ENCODE results near the gene CHD6. TPM values are rescaled to one million over a fixed set of nuclear protein-coding genes. Genes with fewer than 3 reads are reported as not detected.
A peak's percentile ranks its signal among the peaks of the same experiment; 100 is the strongest.

The CHD6 gene
- total and polyA plus RNA-seq, 2 of the 13 experiments (the other 11 are each of a cell fraction or from before 2014, with no cell fraction given), result 14.4 to 52.0 TPM

- Histone ChIP-seq H3K79me2 (ENCODE audit: insufficient read depth, low read length) (peaks cover 92% of the 10 kb centered on the region), H3K4me3 (replicated peaks in 1 of 3; ENCODE audit: insufficient read depth in 1 of 3, low read depth in 2 of 3, low read length in 3 of 3) (no peak overlapping the region), H3K27ac (ENCODE audit: extremely low read length, insufficient read depth, low read length) (no peak overlapping the region), H3K4me1 (ENCODE audit: insufficient read depth, low read length) (peaks cover 65% of the 10 kb centered on the region), H3K9ac (ENCODE audit: insufficient read depth, low read depth, low read length) (no peak overlapping the region), H3K36me3 (replicated peaks in 1 of 2; ENCODE audit: control insufficient read depth in 1 of 2, insufficient read depth in 2 of 2, low read length in 2 of 2) (no peaks in the 10 kb centered on the region), H3K9me3 (ENCODE audit: low read length) (peaks cover 10% of the 10 kb centered on the region), H2AFZ (ENCODE audit: low read length) (no peak overlapping the region), H3K4me2 (ENCODE audit: low read depth, low read length) (no peak overlapping the region), H4K20me1 (ENCODE audit: insufficient read depth, low read length) (peaks cover 40% of the 10 kb centered on the region), H3K27me3 (ENCODE audit: control insufficient read depth in 1 of 2, insufficient read depth in 2 of 2, low read length in 2 of 2) (no peaks in the 10 kb centered on the region)
- in situ Hi-C loops (cut with HindIII; ENCODE audit: extremely low pct_ligation_motif_present, low pct_unique_long_range_greater_than_20kb) (no loop called here), intact Hi-C loops (cut with micrococcal nuclease; ENCODE audit: unreplicated experiment) (loop anchor here (5.0 kb wide), 1 partner anchor 42 kb away; the partner anchor contains the start of gene CHD6)
- POLR2A ChIA-PET, result interaction anchor here (1.6 kb wide), 1 partner anchor 44 kb away, joined by 3 read pairs; the partner anchor contains the start of gene CHD6
- FAIRE-seq (no peak), ATAC-seq (no peak; the same call in 2 of the 3 replicates), DNase-seq (ENCODE audit: low spot score) (peak; percentile 39)
- no TSS peak for BruUV-seq (replicated peaks)
- CTCF ChIA-PET (ENCODE audit: low intra/inter-chr PET ratio, low total read pairs), result no interaction called here
- WGBS (ENCODE audit: low lambda C conversion rate), result 93% methylated on average over 7 of the region's 7 CpGs
- TF ChIP-seq HNF4A (CRISPR knock-in tag; IDR thresholded peaks at IDR 0.05) (no peak; the same call in 1 of the 2 replicates), ZNF232 (CRISPR knock-in tag; IDR thresholded peaks at IDR 0.05; ENCODE audit: borderline replicate concordance) (no peak), BCL3 (CRISPR knock-in tag; IDR thresholded peaks at IDR 0.05) (no peak), GRHL1 (CRISPR knock-in tag; conservative IDR thresholded peaks at IDR 0.05) (no peak), MAFG (CRISPR knock-in tag; IDR thresholded peaks at IDR 0.05) (no peak), PRPF4 (IDR thresholded peaks at IDR 0.05; ENCODE audit: low read depth, low read length, poor library complexity, severe bottlenecking) (no peak), DPF2 (CRISPR knock-in tag; IDR thresholded peaks at IDR 0.05; ENCODE audit: borderline replicate concordance, low read depth) (no peak), JUN (CRISPR knock-in tag; IDR thresholded peaks at IDR 0.05) (no peak), TRIM22 (IDR thresholded peaks at IDR 0.05) (no peak), KDM5B (CRISPR knock-in tag; IDR thresholded peaks at IDR 0.05; ENCODE audit: borderline replicate concordance) (no peak), ASH2L (IDR thresholded peaks at IDR 0.05; ENCODE audit: insufficient read length, low read depth, low read length) (no peak), ZNF362 (CRISPR knock-in tag; IDR thresholded peaks at IDR 0.05; ENCODE audit: borderline replicate concordance) (no peak), MXD3 (CRISPR knock-in tag; IDR thresholded peaks at IDR 0.05) (no peak), ARNTL (CRISPR knock-in tag; IDR thresholded peaks at IDR 0.05) (no peak), ZMAT5 (CRISPR knock-in tag; IDR thresholded peaks at IDR 0.05; ENCODE audit: borderline replicate concordance, low read depth) (no peak), ZNF180 (CRISPR knock-in tag; IDR thresholded peaks at IDR 0.05; ENCODE audit: borderline replicate concordance, low read depth) (no peak), ZBTB3 (CRISPR knock-in tag; IDR thresholded peaks at IDR 0.05; ENCODE audit: borderline replicate concordance, low read depth) (no peak), RARG (CRISPR knock-in tag; IDR thresholded peaks at IDR 0.05; ENCODE audit: low read depth) (no peak)
These were observed 43.3 kb downstream of the CHD6 start for GRCh38 chr20:41574802-41575389.

All from HepG2 (cell line).